GM10266 (cell line): ENCODE data around the gene FAM168A.

Experiments
- DNase-seq: peaks from one replicate; pipeline ENCODE4 v3.0.0; 2012; ENCODE audit errors: extremely low spot score
- TF ChIP-seq, protein P1 (sequence below): IDR thresholded peaks from 2 replicates; pipeline ENCODE4 v1.5.1; 2012; ENCODE audit warnings: mild to moderate bottlenecking, low read depth; ENCODE audit not compliant: control insufficient read depth, insufficient read depth; ENCODE audit errors: missing control alignments

The FAM168A gene

DNA sequence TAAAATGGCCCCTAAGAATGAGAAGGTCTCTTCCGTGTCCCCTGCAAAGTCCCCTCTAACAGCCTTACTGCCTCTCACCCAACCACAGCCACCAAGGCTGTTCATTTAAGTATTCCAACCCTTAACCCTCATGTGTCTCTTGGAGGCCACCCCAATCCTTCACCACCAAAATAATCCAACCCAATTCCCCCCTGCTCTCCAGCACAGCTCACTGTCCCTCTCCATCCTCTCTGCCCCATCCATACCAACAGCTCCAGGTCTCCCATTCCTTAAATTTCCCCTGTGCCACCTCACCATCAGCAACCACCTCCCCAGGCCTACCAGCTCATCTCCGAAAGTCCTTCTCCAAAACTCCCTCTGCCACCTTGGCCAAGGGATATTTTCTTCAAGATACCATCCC lies 1.4 kb downstream of the FAM168A start:
- TF ChIP-seq, protein P1, sequence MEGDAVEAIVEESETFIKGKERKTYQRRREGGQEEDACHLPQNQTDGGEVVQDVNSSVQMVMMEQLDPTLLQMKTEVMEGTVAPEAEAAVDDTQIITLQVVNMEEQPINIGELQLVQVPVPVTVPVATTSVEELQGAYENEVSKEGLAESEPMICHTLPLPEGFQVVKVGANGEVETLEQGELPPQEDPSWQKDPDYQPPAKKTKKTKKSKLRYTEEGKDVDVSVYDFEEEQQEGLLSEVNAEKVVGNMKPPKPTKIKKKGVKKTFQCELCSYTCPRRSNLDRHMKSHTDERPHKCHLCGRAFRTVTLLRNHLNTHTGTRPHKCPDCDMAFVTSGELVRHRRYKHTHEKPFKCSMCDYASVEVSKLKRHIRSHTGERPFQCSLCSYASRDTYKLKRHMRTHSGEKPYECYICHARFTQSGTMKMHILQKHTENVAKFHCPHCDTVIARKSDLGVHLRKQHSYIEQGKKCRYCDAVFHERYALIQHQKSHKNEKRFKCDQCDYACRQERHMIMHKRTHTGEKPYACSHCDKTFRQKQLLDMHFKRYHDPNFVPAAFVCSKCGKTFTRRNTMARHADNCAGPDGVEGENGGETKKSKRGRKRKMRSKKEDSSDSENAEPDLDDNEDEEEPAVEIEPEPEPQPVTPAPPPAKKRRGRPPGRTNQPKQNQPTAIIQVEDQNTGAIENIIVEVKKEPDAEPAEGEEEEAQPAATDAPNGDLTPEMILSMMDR: no peak
- no peak for DNase-seq

DNA sequence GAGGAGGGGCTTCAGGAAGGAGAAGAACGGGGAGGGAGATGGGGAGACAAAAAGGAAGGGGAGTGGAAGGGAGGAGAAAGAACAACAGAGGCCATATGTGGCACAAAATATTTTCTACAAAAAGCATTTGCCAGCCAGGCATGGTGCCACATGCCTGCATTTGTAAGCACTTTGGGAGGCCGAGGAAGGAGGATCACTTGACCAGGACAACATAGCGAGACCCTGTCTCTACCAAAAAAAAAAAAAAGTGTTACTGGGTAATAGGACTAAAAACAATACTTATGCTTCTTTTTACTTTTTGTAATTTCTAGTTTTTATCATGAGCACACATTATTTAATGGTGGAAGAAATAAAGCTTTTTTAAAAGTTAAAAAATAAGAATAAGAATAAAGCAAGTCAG lies 5.3 kb downstream of the FAM168A start:
- no peak for DNase-seq
- TF ChIP-seq, protein P1: no peak

GRCh38 chr11:73591743-73592142 lies 6.2 kb downstream of the FAM168A start:
- TF ChIP-seq, protein P1: no peak
- no peak for DNase-seq

GRCh38 chr11:73590991-73591390 lies 6.9 kb downstream of the FAM168A start:
- TF ChIP-seq, protein P1: no peak

GRCh38 chr11:73586791-73587190 lies 11.1 kb downstream of the FAM168A start:
- TF ChIP-seq, protein P1: no peak
- DNase-seq: no peak

More at GRCh38 chr11:73590991-73591390, 6.9 kb downstream of the FAM168A start:
- no peak for DNase-seq

DNA sequence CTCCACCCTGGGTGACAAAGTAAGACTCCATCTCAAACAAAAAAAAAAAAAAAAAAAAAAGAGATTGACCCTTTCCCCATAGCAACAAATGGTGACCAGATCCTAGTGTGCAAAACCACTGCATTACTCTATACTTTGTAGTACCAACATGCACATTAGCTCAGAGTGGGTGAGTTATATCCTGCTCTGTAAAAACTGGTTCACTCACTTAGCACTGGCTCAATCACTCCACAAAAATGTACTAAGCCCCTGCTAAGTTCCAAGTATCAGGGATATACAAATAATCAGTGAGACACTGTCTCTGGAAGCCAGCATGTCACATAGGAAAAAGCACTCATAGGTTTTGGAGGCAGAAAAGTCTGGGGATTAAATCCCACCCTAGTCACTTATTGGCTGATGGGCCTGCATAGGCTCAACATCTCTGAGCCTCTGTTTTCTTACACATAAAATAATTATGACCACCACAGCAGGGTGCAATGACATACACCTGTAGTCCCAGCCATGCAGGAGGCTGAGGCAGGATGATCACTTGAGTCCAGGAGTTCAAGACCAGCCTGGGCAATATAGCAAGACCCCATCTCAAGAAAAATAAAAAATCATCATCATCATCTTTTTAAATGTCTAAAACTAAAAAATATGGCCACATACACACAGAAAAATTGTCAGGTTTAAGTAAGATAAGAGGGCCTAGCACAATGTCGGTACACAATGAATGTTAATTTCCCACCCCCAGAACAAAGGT lies 11.9 kb downstream of the FAM168A start:
- no peak for DNase-seq
- TF ChIP-seq, protein P1: no peak

DNA sequence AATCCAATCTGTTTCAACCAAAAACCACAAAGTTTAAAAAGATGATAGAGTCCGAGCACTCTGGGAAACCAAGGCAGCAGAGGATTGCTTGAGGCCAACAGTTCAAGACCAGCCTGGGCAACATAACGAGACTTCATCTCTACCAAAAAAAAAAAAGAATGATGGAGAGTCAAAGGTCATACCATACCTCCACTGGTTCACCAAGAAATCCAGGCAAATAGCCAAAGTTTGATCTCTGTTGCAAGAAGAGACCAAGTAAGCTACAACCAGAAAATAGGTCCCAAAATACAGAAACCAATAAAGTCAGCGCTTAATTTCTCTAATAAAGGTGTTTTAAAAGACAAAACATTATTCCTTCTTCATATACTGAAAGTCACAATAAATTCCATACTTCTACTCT lies 13.1 kb downstream of the FAM168A start:
- DNase-seq: no peak
- TF ChIP-seq, protein P1: no peak
